Measurements from ENCODE around the gene CDK5RAP2. TPM values are rescaled to one million over a fixed set of nuclear protein-coding genes. Genes with fewer than 3 reads are reported as not detected.

The CDK5RAP2 gene
- total RNA-seq, 4 donors from 2014 or later: 48.1 to 127 (median 76.7) TPM

GRCh38 chr9:120399940-120400339 is 180.0 kb downstream of the CDK5RAP2 start:
- TF ChIP-seq CTCF (IDR thresholded peaks at IDR 0.05) (no peak), EP300 (IDR thresholded peaks at IDR 0.05) (no peak), POLR2A (IDR thresholded peaks at IDR 0.05) (no peak)
- H3K36me3 ChIP-seq: peaks cover 0 to 90% (median 9%) of the 10 kb centered on the region in 3 donors
- no peak for DNase-seq (ENCODE audit: low spot score in 2 of 2)

GRCh38 chr9:120398286-120398685 is 181.7 kb downstream of the CDK5RAP2 start:
- Histone ChIP-seq H3K9me3 (no peaks in the 10 kb centered on the region), H3K27me3 (no peaks in the 10 kb centered on the region), H3K36me3 (peaks cover 0 to 89% (median 24%) of the 10 kb centered on the region in 3 donors), H3K4me3 (no peak overlapping the region), H3K4me1 (no peaks in the 10 kb centered on the region), H3K27ac (no peak overlapping the region)
- DNase-seq (ENCODE audit: low spot score in 2 of 2): no peak
- no peak for TF ChIP-seq CTCF (IDR thresholded peaks at IDR 0.05)
- no peak for TF ChIP-seq POLR2A (IDR thresholded peaks at IDR 0.05)
- TF ChIP-seq EP300 (IDR thresholded peaks at IDR 0.05): no peak

More at GRCh38 chr9:120399940-120400339, 180.0 kb downstream of the CDK5RAP2 start:
- H3K4me3 ChIP-seq: no peak overlapping the region
- H3K27ac ChIP-seq: no peak overlapping the region
- H3K9me3 ChIP-seq: no peaks in the 10 kb centered on the region
- WGBS, 2 donors: 94 to 100% methylated on average over 2 of the region's 2 CpGs
- no peaks in the 10 kb centered on the region for H3K4me1 ChIP-seq
- H3K27me3 ChIP-seq: no peaks in the 10 kb centered on the region

GRCh38 chr9:120397453-120397852 is 182.5 kb downstream of the CDK5RAP2 start:
- Histone ChIP-seq H3K27ac (no peak overlapping the region), H3K36me3 (peaks cover 0 to 89% (median 32%) of the 10 kb centered on the region in 3 donors), H3K4me1 (no peaks in the 10 kb centered on the region), H3K27me3 (no peaks in the 10 kb centered on the region), H3K9me3 (no peaks in the 10 kb centered on the region), H3K4me3 (no peak overlapping the region)
- WGBS, 2 donors: 89 to 100% methylated on average over 1 of the region's 1 CpG
- TF ChIP-seq CTCF (IDR thresholded peaks at IDR 0.05): no peak
- no peak for TF ChIP-seq EP300 (IDR thresholded peaks at IDR 0.05)
- TF ChIP-seq POLR2A (IDR thresholded peaks at IDR 0.05): no peak
- no peak for DNase-seq (ENCODE audit: low spot score in 2 of 2)

- TF ChIP-seq CTCF (IDR thresholded peaks at IDR 0.05) (no peak), POLR2A (IDR thresholded peaks at IDR 0.05) (no peak), EP300 (IDR thresholded peaks at IDR 0.05) (no peak)
- Histone ChIP-seq H3K9me3 (no peaks in the 10 kb centered on the region), H3K4me1 (no peaks in the 10 kb centered on the region), H3K4me3 (no peak overlapping the region), H3K27me3 (no peaks in the 10 kb centered on the region), H3K36me3 (peaks cover 0 to 89% (median 37%) of the 10 kb centered on the region in 3 donors), H3K27ac (no peak overlapping the region)
- no peak for DNase-seq (ENCODE audit: low spot score in 2 of 2)
- WGBS, 2 donors: 85 to 90% methylated on average over 6 of the region's 6 CpGs
These were observed 183.0 kb downstream of the CDK5RAP2 start for GRCh38 chr9:120396931-120397330.

GRCh38 chr9:120396418-120396817 is 183.5 kb downstream of the CDK5RAP2 start:
- H3K27ac ChIP-seq: no peak overlapping the region
- no peaks in the 10 kb centered on the region for H3K4me1 ChIP-seq
- TF ChIP-seq CTCF (IDR thresholded peaks at IDR 0.05): no peak
- no peak for TF ChIP-seq POLR2A (IDR thresholded peaks at IDR 0.05)
- TF ChIP-seq EP300 (IDR thresholded peaks at IDR 0.05): no peak
- no peaks in the 10 kb centered on the region for H3K9me3 ChIP-seq
- no peaks in the 10 kb centered on the region for H3K27me3 ChIP-seq
- no peak for DNase-seq (ENCODE audit: low spot score in 2 of 2)
- peaks cover 0 to 90% (median 37%) of the 10 kb centered on the region in 3 donors for H3K36me3 ChIP-seq
- H3K4me3 ChIP-seq: no peak overlapping the region
- 97 to 100% methylated on average over 3 of the region's 3 CpGs for WGBS, 2 donors
